GM18867 (cell line): Measurements from ENCODE around the gene FPGS.
"Not testable (repeated sequence)": the region's sequence is repeated elsewhere in the genome, so short reads cannot be mapped to it uniquely, and the experiment has no call there.

ENCODE experiments used
- ATAC-seq: cut with Tn5 transposase; IDR thresholded peaks from one replicate; pipeline ENCODE4 v1.9.1; 2021; ENCODE audit warnings: mild to moderate bottlenecking, moderate library complexity; ENCODE audit not compliant: unreplicated experiment

Gene FPGS

DNA sequence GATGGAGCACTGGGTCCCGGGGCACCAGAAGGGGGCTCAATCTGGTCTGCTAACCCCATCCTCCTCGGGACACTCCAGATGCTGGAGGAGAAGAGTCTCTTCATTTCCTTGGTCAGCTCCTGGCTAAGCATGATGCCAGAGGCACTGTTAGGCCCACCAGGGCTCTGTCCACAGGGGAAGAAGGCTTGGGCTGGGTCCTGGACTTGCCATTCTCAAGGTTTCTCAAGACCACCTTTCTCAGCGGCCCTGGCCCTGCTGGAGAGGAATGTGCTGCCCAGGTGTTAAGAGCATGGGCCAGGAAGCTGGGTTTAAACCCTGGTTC is 32.1 kb upstream of the FPGS start:
- ATAC-seq, result no peak

DNA sequence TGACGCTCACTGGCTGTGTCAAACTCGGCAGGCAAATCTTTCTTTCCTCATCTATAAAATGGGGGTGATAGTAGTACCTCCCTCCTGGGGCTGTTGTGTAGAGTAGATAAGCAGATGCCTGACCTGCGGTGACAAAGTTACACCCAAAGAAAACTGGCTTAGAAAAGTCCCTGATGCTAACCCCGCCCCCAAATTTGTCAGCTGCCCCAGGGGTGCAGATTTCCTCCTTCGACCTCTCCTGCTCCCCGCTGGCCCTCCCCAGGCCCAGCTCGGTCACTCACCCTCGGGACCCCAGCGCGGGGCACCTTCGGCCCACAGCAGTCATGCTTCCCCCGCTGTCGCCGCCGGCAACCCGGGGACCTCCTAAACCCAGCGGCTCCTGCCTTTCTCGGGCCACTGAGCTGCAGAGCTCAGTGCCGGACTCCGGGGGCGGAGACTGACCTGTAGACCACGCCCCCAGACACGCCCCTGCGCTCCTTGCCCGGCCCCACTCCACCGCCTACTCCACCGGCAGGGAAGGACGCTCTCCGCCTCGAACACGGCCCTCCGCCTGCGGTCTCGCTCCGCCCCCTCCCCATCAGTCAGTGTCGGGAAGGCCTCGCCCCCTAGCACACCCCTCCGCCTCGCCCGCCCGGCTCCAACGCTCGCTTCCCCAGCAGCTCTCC is 31.6 kb upstream of the FPGS start:
- ATAC-seq, result peak; percentile 86

DNA sequence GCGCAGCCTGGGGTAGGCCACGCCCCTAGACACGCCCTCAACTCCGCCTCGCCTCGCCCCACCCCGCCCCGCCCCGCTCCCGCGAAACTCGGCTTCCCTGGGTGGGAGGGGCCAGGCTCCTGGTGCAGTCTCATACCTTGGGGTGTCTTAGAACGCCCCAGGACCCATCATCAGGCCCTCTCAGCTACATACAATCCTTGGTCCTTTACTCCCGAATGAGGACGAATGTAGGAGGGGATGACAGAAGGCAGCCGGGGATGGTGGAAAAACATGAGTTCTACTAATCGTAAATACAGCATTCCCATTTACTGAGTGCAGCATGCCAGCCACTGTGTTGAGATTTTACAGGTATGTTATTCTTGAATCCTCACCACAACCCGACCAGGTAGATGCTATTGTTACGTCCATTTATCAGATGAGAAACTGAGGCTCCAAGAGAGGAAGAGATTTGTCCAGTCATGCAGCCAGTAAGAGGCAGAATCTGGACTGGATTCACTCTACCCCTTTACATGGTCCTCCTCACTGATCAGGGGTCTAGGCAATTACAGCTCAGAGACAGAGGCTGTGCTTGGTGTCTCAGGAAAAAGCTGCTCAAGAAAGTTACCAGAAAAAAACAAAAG is 31.0 kb upstream of the FPGS start:
- ATAC-seq, result no peak

DNA sequence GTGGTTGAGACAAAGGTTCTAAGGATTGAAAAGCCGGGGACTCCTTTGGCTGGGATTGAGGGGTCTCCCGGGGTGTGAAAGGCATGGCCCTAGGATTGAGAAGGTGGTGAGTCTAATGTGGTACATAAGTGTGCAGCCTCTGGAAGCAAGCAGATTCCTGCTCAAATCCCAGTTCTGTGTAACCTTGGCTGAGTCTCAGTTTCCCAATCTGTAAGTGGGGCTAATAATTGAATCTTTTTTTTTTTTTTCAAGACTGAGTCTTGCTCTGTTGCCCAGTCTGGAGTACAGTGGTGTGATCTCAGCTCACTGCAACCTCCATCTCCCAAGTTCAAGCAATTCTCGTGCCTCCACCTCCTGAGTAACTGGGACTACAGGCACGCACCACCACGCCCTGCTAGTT is 30.1 kb upstream of the FPGS start:
- ATAC-seq, result no peak

DNA sequence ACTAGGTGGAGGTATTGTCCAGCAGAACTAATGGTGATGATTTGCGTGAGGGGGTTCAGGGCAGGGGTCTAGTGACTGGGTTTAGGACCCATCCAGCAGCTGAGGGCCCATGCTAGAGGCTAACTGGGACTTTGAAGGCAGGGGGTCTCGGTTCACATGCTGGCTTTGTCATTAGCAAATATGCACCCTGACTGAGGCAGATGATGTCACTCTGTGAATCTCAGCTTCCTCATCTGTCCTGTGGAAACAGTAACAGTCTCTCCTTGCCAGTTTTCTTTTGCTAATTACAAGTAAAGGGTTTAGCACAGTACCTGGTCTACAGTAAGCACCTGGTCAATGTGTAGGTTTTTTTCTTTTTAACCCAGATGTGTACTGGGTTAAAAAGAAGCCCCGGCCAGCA is 29.4 kb upstream of the FPGS start:
- no peak for ATAC-seq

DNA sequence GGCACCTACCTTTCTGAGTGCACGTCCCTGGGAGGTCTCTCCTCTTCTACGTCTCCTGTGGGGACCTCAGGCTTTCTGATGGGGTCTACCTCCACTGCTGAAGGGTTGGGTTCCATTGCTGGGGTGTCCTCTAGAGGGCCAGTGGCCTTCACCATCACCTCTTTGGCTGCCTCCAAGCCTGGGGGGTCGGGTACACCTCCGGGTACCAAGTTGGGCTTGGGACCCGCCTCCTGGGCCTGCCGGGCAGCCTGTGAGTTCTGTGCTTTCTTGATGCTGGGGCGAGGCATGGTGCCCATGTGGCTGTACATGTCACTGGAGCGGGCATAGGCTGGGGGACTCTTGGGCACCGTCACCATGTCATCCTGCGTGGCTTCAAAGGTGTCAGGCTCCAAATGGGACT is 28.7 kb upstream of the FPGS start:
- ATAC-seq, result no peak

DNA sequence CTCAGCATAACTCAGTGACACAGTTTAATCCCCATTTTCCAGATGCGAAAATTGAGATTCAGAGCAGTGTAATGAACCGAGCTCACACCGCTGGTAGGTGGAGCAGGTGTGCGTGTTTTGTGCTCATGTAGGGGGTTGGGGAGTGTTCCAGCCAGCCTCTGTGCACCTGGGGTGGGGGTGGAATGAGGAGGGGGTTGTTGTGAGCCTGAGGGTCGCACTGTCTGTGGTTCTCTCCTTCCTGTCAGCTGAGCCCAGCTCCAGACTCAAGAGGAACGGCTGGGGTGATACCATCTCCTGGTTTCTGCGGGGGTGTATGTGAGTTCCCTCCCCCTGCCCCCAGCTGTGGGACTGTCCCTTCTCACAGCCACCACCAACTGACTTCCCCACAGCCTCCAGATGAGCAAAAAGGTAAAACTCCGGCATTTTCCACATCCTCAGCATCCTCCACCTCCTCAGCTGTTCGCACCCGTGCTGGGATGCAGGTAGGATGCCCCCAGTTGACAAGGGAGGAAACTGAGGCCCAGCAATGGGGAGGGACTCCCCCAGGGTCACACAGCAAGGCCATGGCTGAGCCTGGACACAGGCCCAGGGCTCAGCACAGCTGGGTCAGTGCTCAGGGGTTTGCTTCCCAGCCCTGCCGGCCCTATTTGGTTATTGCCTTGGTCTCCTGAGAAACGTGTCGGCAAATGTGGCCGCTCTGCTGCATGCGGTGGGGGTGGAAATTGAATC is 26.3 kb upstream of the FPGS start:
- no peak for ATAC-seq

DNA sequence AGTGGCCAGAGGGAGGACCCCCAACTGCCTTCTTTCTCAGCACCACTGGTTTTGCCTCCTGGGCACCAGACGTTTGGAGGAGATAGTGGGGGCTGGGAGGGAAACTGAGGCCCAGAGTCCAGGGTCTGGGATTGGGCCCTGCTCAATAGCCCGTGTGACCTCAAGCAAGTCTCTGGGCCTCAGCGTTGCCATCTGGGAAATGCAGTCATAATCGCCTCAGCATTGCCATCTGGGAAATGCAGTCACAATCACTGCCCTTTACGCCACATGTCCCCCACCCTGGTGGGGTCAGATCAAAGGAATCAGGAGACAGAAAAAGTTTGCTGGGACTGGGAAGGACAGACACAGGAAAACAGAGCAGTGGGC is 25.8 kb upstream of the FPGS start:
- no peak for ATAC-seq

DNA sequence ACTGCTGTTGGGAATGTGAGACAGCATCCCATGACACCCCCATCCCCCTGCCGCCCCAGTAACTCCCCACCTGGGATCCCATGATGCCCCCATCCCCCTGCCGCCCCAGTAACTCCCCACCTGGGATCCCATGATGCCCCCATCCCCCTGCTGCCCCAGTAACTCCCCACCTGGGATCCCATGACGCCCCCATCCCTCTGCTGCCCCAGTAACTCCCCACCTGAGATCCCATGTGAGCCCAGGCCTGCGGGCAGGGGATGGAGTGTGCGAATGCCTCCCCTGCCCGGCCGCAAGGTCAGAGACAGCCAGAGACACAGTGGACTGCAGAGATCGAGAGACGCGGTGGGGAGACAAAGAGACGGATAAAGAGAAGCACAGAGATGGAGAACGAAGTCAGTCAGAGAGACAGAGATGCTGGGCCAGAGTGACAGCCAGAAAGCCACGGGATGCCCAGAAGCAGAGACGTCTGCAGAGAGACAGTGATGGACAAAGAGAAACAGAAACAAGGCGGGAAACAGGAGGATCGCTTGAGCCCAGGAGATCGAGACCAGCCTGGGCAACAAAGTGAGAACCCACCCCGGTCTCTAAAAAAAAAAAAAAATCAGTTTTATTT is 25.2 kb upstream of the FPGS start:
- ATAC-seq, result no peak

DNA sequence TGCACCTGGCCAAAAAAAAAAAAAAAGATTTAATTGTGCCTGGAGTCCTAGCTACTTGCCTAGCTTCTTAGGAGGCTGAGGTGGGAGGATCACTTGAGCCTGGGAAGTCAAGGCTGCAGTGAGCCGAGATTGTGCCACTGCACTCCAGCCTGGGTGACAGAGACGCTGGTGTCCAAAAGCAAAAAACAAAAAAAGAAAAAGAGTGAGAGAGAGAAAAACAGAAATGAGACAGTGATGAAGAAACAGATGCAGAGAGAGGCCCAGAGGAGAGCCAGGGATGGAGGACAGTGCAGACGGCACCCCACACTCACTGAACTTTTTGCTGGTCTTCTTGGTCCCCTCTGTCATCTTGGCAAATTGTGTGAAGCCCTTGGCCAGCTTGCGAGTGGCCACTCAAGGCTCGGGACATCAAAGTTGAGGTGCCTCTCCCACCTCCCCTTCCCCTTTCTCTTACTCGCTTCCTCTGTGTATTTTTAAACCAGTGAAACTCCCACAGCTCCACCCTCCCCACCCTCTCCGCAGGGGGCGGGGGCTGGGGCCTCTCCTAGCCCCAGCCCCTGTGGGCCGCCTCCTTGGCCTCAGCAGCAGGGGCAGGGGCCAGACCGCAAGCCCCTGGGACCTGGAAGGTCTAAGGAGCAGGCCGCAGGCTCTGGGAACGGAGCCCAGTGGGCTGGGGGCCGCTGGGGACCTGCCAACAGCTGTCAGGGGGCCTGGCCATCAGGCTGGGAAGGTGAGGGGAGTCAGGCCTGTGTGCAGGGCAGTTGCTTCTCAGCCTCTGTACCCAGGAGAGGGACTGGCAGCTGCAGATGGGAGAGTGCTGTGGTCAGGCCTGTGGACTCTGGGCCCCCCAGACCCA is 24.2 kb upstream of the FPGS start, which contains the start of gene SH2D3C:
Gene SH2D3C (minus strand): TSS at position 387 of the 856 bp plus-strand sequence. CDS start 39 bp downstream, at position 348.
- ATAC-seq, result peak; percentile 33

DNA sequence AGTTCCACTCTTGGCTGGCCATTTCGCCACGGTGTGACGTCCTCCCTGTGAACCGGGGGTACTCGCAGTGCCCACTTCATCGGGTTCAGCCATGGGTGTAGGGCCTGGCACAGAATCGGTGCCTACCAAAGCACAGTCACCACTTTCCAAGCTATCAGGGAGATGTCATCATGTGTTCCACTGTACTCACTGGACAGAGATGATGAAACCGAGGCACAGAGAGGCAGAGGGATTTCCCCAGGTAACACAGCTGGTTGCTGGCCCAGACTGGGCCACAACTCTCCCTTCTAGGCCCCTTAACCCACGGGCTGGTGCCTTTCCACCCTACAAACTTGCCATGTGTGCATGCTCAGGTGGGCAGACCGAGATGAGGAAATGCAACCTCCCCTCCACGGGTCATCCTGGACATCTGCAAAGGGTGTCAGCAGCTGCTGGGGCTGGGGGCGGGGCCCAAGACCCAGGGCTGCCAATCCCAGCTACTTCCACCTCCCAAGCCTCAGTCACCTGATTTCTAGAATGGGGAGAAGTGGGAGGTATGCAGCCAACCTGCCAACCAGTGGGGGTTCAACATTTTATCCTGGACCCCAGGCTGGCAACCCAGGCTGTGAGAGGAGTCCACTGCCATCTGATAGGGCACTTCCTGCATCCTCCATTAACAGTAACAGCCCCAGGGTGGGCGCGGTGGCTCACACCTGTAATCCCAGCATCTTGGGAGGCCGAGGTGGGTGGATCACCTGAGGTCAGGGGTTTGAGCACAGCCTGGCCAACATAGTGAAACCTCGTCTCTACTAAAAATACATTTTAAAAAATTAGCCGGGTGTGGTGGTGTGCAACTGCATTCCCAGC is 23.3 kb upstream of the FPGS start:
- peak; percentile 44 for ATAC-seq

DNA sequence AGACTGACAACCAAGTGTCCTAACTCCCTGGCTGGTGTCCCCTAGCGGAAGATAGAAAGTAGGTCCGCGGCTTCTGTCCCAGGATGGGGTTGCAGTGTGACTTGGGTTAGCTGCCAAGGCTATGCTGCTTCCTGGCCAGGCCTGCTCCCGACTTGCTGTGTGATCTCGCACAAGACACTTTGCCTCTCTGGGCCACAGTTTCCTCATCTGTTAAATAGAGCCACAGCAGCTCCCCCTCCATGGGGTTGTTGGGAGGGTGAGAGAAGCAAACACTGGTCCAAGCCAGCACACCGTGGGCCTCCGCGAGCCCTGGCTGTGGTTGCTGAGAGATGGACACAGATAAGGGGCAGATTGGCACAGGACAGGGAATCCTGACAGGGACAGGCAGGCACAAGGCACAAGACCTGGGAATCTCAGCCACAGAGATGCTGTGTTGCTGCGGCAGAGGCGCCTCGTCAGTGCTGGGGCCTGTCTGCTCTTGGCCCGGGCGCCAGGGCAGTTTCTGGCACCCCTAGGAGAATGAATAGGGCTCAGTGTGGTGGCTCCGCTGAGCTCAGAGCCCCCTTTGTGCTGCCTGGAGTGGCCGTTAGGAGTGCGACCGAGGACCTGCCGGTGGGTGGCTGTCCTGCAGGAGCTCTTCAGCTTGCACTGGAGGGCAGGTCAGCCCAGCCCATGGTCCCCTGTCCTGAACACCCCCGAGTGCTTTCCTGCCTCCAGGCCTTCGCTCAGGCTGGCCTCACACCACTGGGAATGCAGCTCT is 22.4 kb upstream of the FPGS start:
- ATAC-seq, result no peak

DNA sequence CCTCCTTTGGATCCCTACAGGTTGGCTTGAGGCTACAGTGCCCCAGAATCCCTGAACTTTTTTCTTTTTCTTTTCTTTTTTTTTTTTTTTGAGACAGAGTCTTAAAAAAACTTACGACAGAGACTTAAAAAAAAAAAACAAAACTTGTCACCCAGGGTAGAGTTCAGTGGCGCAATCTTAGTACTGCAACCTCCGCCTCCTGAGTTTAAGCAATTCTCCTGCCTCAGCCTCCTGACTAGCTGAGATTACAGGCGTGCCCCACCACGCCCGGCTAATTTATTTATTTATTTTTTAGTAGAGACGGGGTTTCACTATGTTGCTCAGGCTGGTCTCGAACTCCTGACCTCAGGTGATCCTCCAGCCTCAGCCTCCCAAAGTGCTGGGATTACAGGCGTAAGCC is 21.8 kb upstream of the FPGS start:
- ATAC-seq, result not testable (repeated sequence)

DNA sequence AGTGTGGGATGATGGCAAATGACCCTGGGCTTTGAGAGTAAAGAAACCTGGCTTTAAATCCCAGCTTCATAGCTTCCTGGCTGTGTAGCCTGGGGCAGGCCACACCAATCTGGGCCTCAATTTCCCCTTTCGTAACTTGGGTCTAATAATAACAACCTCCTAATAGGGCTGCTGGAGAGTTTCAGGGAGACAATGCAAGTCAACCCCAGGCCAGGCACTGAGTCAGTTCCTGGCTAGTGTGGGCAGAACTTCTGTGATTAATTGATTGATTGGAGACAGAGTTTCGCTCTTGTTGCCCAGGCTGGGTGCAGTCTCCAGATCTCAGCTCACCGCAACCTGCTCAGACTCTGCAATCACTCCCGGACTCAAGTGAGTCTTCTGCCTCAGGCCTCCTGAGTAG is 20.9 kb upstream of the FPGS start:
- no peak for ATAC-seq

DNA sequence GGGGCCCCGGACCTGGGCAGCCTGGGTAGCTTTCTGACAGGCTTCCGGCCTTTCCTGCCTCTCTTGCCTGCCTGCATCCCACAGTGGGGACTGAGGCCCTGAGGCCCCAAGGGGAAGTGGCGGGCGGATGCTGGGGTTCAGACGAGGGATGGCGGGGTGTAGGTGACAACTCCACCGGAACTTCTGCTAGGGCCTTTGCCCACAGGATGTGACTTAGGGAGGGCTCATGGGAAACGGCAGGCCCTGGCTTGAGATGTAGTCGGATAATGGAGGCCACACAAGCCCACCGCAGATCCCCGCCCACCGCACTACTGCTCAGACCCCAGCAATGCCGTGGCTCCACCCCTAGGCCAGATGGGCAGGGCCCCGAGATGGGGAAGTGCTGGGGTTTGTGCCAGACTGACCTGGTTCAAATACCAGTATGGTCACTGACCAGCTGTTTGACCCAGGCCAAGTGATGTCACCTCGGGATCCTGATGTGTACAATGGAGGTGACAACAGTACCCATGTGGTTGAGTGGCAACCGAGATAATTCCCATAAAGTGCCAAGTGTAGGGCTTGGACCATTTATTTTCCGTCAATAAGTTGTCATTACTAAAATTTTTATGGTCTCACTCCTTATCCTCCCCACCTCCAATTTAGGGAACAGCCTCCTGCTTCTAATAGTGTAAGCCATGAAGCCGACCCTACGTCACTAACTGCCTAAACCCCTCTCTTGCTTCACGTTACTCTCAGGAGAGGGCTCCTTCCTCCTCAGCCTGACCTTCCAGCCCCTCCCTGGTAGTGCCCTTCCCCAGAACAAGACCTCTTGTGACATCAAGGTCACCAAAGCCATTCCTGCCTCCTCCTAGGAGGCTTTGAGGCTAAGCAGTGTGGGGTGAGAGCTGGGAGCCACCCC is 19.3 kb upstream of the FPGS start:
- ATAC-seq, result no peak

DNA sequence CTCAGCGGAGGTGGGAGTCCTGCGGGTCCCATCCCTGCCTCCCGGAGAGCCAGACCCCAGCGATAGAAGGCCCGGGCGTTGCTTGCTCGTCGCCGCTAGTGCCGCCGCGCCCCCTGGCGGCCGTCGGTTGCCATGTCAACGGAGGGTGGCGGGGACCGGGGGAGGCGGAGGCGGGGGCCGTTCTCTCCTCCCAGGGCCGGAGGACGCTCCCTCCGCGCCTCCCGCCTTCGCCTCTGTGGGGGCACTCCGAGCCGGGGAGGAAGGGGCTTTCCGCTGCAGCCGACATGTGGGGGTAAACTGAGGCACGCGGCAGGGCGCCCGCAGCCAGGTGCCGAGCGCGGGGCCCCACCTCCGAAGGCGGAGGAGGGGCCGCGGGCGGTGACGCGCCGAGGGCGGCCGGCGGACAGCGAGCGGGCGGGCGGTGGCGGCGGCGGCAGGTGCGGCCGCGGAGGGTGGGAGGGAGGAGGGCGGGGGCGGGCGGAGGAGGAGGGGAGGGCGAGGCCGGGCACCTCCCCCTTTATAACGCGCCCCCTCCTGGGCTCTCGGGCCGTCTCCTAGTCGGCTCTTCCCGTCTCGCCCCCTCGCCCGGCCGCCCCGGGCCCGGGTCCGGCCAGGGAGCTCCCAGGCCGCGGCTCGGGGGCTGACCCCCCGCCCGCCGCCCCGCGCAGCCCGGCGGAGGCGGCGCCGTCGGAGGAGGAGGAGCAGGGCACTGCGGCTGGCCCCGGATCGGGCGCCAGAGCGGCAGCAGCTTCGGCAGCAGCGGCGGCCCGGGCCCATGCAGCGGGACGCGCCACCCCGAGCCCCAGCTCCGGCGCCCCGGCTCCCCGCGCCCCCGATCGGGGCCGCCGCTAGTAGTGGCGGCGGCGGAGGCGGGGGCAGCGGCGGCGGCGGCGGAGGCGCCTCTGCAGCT is 17.4 kb upstream of the FPGS start:
- peak; percentile 52 for ATAC-seq
